Activated naive CD8-positive, alpha-beta T cell treated with anti-CD3 and anti-CD28 coated beads, Interleukin-2, amount 50 U/mL, for 16 hours (primary cell): ENCODE results near the gene ZNF423.

ENCODE experiments used
- DNase-seq: peaks from one replicate; pipeline ENCODE4 v3.0.0-alpha.2; 2020; ENCODE audit warnings: low read depth, low spot score

Gene ZNF423

DNA sequence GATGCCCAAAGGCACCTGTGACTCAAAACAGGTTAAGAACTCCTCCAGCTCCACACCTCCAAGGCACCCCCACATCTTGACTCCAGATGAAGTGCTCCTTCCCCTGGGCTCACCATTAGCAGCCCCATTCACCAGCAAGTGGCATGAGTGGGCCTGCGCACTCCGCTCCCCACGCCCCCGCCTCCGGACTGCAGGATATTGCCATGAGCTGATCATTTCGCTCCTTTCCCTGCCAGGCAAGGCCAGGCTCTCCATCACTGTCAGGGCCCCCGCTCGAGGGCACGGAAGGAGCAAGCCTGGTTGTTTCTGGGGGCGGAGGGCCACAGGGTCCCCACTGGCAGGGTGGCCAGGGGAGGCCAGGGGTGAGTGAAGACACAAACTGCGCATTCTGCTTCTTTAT, 69.9 kb downstream of the ZNF423 start:
- DNase-seq: no peak

DNA sequence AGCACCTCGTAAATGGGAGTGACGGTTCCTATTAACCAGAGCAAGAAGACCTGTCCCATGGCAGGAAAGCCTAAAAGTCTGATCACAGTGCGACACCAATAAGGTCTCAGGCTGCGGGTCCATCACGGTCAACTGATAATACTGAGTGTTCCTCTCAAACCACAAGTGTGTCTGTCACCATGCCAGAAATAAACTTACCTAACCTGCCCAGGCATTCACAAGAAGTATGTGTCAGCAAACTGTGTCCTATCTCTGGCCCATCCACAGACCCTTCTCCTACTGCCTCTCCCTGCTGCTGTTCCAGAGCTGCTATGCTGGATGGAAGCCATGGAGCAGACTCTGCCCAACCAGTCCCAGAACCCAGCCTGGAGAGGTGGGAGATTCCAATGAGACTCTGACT, 73.5 kb downstream of the ZNF423 start:
- no peak for DNase-seq

DNA sequence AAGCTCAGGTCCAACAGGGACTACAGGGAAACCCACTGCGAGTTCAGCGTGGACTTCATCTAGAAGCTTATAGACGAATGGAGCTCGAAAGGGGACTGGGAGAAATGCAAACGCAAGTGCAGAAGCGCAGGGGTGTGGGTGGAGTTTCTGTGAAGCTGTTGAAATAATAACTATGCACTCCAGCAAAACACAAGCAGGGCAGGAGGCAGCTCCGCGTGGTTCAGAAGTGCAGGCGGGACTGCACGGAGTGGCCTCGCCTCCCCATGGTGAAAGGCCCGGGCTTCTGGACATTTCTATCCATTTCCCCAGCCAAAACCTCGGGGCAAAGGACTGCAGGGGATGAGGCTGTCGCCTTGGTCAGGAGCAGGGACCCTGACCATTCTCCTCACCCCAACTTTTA, 74.5 kb downstream of the ZNF423 start:
- DNase-seq: no peak

DNA sequence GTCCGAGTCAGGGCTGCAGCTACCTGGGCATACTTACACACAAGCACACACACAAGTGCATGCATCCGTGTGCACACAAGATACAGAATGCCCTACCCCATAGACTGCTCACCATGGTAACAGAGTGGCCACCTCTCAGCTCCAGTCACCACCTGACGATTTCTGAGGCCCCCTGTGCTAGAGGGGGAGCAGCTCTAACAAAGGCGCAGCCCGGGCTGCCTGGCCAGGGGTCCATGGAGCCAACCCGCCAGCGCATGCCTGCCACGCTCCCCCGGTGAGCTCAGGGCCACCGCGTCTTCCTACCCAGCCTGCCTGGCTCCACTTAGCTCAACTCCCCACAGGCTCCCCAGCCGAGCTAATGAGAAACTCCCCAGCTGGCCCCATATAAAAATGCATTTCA, 75.5 kb downstream of the ZNF423 start:
- no peak for DNase-seq

DNA sequence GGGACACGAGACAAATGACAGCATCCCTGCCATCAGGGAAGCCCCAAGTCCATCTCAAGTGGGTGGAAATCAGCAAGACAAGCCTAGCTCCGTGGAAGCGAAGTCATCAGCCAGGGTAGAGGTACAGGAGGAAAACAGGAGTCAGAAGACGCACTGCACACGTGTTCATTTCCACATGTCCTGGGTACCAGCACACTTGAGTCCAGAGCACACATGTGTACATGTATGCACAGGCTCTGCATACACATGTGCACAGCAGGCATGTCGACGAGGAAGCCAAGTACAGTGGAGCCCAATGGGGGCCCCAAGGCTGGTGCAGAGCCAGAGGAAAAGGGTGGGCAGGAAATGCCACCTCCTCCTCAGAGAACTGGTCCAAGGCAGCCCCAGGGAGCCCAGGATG, 75.9 kb downstream of the ZNF423 start:
- DNase-seq: no peak

DNA sequence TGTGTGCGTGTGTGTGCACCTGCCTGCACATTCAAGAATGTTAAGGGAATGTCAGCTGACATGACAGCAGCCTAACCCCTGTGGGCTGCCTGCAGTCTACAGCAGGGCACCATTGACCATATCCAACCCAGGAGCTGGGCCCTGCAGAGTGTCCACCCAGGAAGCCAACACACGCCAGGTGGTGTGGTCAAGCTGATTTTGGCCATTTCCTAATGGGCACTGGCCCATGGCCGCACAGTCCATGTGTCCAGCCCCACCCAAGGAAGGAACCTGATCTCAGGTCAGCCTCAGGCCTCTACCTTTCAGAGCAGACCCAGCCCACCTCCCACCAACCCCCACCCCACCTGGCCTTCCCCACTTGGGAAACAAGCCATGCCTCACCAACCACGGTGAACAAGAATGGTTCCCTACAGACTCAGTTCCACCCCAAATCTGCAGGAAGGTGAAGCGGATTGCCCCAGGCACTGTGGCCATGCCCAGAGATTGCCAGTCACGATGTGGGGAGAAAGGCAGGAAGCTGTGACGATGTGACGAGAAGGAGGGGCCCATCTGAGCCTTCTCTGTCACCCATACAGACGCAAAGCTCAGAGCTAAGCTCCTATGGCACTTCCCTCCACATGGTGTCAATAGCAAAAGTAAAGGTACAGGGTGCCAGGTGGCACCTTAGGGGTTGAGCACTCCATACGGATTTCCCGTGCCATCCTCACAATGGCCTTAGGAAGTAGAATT, 77.5 kb downstream of the ZNF423 start:
- no peak for DNase-seq

DNA sequence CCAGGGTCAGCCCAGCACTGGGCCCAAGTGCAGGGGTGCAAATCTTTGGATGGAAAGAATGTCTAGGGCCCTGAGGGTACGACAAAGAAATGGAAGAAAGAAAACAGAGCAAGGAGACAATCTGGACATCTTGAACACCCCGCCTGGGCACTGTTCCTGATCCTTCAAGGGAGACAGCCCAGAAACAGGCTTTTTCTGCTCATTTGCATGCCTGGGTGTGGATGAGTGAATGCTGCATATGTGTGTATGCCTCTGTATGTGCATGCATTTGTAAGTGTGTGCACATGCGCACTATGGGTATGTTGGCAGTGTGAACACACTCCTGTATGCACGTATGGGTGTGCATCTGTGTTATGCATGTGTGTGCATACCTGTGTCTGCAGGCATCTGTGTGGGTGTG, 79.2 kb downstream of the ZNF423 start:
- DNase-seq: no peak

DNA sequence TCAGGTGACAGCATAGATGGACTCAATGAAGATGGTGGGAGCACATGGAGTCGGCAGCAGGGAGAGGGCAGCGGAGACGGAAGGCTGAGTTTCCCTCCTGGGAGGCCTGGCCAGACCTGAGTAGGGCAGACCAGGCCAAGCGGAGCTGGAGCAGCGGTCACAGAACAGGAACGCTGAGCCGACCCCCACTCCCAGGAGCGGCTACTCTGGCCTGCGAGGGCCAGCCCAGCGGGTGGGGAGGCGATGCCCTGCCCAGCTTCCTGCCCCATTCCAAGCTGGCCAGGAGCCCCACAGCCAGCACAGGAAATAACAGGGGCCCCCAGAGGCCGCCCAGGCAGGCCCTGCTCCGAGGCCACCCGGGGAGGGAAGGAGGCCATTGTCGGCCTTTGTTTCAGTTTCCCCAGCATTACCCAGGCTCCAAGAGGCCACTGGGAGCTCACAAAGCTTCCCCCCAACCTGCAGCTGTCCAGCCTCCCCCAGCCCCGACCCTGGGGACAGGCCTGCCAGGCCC, 79.8 kb downstream of the ZNF423 start:
- no peak for DNase-seq

DNA sequence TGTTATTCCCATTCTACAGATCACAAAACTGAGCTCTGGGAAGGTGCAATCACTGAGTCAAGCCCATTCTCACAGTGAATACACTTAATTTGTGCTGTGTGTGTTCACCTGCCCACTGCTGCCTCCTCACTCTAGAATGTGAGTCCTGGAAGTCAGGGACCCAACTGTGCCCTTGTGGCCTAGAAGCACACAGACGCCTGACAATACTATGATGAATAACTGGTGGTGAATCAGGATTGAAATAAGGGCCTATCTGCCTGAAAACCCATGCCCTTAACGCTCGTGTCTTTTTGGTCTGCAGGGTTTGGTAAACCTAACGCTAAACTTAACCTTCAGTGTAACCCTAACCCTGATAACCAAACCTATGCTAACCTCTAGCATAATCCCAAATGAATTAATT, 80.3 kb downstream of the ZNF423 start:
- no peak for DNase-seq

DNA sequence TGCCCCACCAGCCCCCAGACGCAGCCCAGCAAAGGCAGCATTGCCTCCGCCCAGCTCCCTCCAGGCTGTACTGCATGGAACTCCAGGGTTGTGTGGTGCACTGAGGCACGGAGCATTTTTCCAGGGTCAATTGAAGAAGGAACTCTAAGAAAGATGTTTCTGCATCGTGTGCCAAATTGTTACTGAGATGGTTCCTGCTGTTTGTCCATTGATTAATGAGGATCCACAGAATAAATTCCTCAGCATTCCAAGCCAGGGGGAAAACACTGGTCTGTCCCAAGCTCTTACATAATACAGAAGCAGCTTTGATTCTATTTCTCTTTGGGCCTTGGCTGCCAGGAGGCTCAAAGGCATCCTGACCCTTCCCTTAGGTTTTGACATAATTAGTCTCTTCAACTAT, 80.9 kb downstream of the ZNF423 start:
- DNase-seq: no peak

DNA sequence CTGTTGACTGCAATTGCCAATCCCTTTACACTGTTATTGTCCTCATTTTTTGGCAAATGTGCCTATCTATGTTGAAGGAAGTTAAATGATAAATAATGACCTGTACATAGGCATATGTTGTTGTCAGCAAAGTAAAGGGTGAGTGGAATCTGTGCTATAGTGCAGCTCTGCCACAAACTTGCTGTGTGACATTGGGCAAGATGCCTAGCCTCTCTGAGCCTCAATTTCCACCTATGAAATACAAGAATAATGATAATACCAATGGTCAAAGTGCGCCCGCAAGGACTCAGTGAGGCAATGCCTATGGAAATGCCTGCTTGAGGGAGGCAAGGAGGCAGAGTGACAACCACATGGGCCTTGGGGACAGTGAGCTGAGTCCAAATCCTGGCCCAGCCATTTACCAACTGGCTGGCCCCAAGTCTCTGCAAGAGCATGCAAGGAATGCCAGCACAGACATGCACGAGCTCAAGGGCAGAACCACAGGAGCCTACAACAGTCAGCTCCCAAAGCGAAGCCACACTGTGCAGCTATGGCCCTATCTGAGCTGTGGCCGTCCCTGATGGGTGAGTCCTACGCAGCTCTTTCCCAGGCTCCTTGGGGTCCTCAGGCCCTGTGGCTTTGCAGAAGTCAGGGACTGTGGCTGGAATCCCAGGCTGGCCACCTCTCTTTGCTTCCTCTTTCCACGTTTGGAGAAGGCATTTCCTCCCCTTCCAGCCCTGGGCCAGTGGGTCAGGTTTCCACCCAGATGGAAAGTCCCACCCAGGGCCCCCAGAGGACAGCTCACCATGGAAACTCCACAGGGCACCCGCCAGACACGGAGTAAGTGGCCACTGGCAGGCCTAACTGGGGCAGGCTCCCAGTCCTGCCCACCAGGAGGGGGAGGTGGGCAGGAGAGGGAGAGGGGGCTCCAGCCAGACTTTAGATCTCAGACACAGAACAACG, 82.1 kb downstream of the ZNF423 start:
- DNase-seq: no peak

DNA sequence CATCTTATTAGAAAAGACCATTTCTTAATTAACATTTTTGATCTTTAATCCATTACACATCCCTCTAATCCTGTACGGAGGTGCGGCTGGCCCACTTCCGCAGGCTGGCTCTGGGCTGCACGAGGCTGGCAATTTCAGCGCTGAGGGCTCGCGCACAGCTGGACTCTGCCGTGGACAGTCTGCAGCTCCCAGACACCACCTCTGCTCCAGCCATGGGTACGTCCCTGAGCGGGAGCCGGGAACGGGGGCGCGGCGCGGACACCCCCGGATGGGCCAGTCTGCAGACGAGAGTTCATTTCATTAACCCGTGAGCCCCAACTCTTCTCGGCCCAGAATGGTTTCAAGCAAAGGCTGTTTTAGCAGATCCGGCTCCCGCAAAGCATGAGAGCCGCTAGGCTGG, 87.9 kb downstream of the ZNF423 start:
- DNase-seq: no peak

DNA sequence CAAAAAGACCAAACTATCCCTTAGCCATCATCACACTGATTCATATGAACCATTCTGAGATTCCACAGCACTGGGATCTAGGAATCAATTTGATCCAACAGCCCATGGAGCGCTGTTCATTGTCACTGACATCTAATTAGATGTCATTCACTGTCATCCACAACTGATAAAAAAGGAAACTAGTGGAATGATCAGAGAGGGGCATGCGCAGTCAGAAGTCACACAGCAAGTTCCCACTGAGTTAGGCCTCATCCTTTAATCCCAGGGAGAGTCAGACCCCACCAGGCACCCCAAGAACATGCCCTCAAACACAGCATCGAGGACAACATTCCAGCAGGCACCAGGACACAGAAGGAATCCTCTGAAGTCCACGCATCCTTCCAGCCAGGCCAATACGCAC, 88.5 kb downstream of the ZNF423 start:
- DNase-seq: no peak

DNA sequence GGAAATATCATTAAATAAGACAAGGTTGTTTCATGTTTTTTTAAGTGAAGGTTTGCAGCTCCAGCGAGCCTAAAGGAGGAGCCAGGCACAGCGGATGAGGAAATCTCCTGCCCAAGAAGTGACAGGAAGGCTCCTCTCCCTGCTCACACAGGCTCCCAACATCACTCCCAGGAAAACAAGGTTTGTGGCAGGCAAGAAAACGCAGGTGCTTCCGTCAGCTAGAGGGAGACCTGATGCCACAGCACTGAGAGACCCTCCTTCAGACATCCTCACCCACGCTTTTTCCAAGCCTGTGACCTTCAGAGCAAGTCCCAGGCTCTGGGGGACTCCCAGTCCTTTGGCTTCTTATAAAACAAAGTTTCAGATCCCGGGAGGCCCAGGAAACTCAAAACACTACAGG, 89.7 kb downstream of the ZNF423 start:
- no peak for DNase-seq

DNA sequence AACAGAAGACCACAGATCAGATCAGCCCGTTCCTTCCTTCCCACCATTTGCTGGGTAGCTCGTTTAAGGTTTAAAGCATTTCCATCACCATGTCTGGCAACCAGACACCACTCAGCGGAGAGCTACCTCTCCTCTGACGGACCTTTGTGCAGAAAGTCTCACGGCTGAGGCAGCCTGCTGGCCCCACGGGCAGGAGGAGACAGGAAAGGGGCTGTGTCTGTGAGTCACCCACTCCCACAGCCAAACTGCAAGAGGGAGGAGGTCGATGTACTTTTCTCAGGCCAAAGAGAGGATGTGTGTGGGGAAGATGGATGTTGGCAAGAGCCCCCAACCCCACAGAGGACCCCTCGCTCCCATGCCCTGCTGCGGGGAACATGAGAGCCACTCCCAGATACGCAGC, 92.1 kb downstream of the ZNF423 start:
- DNase-seq: no peak

DNA sequence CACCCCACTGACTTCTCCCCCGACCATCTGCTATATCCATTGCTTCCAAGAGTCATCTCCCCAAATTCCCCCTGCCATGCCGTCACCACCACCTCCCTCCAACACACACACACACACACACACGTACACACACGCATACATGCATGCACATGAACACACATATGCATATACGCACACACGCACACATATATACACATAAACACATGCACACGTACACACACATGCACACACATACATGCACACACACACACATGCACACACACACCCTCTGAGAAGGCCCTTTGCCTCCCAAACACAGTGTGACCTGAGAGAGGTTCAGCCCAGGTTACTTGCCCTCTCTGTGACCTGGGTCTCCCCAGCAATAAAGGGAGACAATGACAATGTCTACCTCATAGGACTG, 95.1 kb downstream of the ZNF423 start:
- no peak for DNase-seq

DNA sequence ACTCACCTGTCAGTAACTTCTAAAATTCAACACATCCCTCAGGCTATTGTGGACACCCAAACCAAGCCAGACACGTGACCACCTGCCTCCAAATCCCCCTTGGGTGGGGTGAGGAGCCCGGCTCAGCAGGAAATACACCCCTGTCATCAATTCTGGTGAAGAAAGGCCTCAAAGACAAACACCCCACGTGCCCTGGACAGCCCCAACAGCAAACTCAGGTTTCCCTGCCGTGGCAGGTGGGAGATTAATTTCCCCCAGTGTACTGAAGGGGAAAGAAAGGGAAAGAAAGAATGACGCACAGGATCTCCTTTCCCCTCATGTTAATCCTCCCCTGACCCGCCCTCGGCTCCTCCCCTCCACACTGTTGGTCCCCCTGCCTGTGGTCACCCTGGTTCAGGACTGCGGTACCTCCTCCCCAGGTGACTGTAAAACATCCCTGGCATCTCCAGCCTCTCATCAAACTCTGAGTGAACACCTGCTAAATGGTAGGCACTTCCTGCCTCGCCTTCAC, 98.3 kb downstream of the ZNF423 start:
- no peak for DNase-seq

DNA sequence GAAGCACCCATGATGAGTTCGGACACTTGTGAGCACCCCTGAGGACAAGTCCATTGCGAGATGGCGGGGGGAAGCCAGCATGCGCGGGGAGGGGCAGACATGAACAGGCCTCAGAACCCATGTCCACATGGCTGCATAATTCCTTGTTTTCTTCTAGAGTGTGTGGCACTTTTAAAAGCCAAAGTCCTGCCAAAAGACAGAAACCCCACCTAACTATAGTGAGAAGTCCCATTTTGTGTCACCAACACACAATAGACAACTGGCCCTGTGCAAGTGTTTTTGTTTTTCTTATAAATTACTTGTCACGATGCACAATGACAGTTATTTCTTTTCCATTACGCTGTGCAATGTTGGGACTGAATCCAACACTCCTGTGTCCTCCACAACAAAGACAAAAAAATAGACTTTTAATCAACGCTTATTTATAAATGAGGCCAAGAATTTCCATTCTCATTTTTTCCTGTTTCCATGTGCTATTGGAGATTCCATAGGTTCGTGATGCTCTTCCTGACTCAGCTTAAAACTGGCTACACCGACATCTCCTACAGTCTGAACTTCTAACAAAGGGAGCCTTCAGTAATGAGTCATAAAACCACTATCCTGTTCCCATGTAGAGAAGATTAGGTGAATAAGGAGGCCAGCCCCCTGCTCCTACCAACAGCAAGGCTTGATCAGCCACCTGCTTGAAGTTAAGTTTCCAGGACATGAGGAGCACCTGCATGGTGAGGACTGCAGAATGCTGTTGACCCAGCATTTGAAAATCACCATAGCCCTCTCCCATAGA, 98.9 kb downstream of the ZNF423 start:
- no peak for DNase-seq

DNA sequence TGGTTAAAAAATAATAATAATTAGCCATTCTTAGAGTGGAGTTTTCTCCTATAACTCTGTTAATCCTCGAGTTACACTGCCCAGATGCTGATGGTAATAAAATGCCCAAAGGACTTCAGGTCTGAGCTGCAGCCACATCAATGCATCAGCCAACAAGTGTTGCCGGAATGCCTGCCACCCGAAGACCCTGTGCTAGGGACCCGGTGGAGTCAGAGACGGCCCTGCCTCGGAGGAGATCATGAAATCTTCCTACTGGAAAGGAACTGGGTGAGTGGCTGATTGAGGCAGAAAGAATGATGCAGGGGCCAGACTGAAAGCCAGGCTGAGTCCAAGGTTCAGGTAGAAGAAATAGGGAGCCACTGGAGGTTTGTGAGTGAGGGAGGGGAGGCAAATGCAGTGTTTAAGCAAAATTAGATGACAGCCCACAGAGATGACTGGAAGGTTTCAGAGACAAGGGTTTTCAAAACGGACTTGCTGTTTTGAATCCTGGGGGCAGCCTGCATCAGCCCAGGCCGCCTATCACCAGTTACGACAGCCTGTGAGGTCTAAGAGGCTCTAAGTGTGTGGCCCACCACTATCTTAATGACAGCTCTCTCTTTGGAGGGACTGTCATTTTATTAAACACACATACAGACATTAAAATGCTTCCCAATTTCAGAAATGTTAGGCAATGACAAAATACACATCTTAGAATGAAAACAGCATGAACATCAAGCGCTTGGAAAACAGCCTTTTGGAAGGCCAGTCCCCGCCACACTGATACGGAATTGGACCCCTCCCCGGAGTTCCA, 100.0 kb downstream of the ZNF423 start:
- DNase-seq: no peak

DNA sequence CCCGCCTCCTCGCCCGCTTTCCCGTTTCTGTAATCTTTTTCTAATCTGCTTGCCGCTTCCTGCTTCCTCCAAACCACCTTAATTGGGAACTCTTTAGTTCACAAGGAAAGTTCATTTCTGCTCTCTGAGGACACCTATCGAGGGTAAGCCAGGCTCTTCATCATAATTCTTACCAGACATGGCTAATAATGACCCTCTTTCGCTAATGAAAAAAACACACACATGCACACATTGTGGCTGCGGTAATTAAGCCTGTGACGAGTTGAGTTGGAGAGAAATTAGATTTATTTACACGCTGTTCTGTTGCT, 100.6 kb downstream of the ZNF423 start:
- no peak for DNase-seq
